Calu3 (cell line): ENCODE results near the gene SENP8. TPM values are rescaled to one million over a fixed set of nuclear protein-coding genes. Genes with fewer than 3 reads are reported as not detected.

ENCODE experiments used
- BruUV-seq: library from RNA; stranded (reverse); fragments of 400-500 nt; replicated peaks from 2 replicates; lab custom pipeline; 2021; lab: Mats Ljungman, UMichigan
- CTCF ChIA-PET: fragments of 300-600 bp; sonication (Branson Sonifier 250); formaldehyde crosslinking; loops from one replicate; lab custom pipeline; 2022; ENCODE audit warnings: antibody characterized with exemption; lab: Charles Lee
- DNase-seq: peaks from one replicate; pipeline ENCODE4 v3.0.0; 2022
- H3K27ac Mint-ChIP-seq: one replicate; pipeline ENCODE4 v1.8.0; 2022; ENCODE audit warnings: mixed read lengths; ENCODE audit not compliant: unreplicated experiment
- H3K27me3 Mint-ChIP-seq: one replicate; pipeline ENCODE4 v1.8.0; 2022; ENCODE audit warnings: mixed read lengths; ENCODE audit not compliant: unreplicated experiment
- H3K36me3 Mint-ChIP-seq: one replicate; pipeline ENCODE4 v1.8.0; 2022; ENCODE audit warnings: mild to moderate bottlenecking, moderate library complexity, mixed read lengths; ENCODE audit not compliant: insufficient read depth, unreplicated experiment
- H3K4me1 Mint-ChIP-seq: one replicate; pipeline ENCODE4 v1.8.0; 2022; ENCODE audit warnings: mild to moderate bottlenecking, low read depth, mixed read lengths; ENCODE audit not compliant: unreplicated experiment
- H3K4me3 Mint-ChIP-seq: one replicate; pipeline ENCODE4 v1.8.0; 2022; ENCODE audit warnings: mild to moderate bottlenecking, low read depth, moderate library complexity, mixed read lengths; ENCODE audit not compliant: unreplicated experiment
- H3K9me3 Mint-ChIP-seq: one replicate; pipeline ENCODE4 v1.8.0; 2022; ENCODE audit warnings: low read depth, mixed read lengths; ENCODE audit not compliant: unreplicated experiment
- intact Hi-C: fragments of 100-400 bp; cut with micrococcal nuclease; formaldehyde crosslinking; loops from one replicate; pipeline ENCODE4 v1.10.0; 2022; ENCODE audit not compliant: unreplicated experiment
- total RNA-seq: library from RNA; stranded (reverse); gene quantifications from 2 replicates; pipeline ENCODE4 v1.2.3, GENCODE V29; 2022
- TF ChIP-seq, protein P1 (sequence below): fragments of 200-600 bp; IDR thresholded peaks from one replicate; pipeline ENCODE4 v1.8.0; 2022; ENCODE audit warnings: antibody characterized with exemption; ENCODE audit not compliant: unreplicated experiment

SENP8 gene
- total RNA-seq, 1 experiment from 2014 or later, result 3.6 TPM

DNA sequence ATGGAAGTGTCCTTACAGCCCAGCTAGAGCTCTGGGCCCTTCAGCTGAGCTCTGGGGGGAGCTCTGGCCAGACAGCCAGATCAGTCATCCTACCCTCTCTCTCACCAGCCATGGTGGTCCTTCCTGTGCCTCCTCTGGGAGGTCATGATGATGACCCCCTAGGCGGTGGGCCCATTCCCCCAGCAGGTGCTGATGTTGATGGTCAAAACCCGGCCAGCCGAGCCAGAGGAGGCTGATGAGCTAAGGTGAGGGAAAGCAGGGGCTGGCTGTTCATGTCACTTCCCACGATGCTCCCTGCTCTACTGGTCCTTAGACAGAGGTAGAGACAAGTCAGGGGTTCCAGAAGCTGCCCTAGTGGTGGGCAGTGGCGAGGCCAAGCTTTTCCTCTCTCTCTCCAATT is 44.4 kb downstream of the SENP8 start:
- intact Hi-C loops, result no loop called here
- no TSS peak for BruUV-seq
- Mint-ChIP-seq H3K9me3 (no peaks in the 10 kb centered on the region), H3K4me1 (no peaks in the 10 kb centered on the region), H3K27me3 (no peaks in the 10 kb centered on the region), H3K36me3 (peaks cover 4% of the 10 kb centered on the region), H3K4me3 (no peak overlapping the region), H3K27ac (no peak overlapping the region)
- DNase-seq, result no peak
- TF ChIP-seq, protein P1, sequence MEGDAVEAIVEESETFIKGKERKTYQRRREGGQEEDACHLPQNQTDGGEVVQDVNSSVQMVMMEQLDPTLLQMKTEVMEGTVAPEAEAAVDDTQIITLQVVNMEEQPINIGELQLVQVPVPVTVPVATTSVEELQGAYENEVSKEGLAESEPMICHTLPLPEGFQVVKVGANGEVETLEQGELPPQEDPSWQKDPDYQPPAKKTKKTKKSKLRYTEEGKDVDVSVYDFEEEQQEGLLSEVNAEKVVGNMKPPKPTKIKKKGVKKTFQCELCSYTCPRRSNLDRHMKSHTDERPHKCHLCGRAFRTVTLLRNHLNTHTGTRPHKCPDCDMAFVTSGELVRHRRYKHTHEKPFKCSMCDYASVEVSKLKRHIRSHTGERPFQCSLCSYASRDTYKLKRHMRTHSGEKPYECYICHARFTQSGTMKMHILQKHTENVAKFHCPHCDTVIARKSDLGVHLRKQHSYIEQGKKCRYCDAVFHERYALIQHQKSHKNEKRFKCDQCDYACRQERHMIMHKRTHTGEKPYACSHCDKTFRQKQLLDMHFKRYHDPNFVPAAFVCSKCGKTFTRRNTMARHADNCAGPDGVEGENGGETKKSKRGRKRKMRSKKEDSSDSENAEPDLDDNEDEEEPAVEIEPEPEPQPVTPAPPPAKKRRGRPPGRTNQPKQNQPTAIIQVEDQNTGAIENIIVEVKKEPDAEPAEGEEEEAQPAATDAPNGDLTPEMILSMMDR, result no peak
- CTCF ChIA-PET, result interaction anchor here (0.7 kb wide), 1 partner anchor 419 kb away, joined by 3 read pairs; no protein-coding TSS in a partner anchor

DNA sequence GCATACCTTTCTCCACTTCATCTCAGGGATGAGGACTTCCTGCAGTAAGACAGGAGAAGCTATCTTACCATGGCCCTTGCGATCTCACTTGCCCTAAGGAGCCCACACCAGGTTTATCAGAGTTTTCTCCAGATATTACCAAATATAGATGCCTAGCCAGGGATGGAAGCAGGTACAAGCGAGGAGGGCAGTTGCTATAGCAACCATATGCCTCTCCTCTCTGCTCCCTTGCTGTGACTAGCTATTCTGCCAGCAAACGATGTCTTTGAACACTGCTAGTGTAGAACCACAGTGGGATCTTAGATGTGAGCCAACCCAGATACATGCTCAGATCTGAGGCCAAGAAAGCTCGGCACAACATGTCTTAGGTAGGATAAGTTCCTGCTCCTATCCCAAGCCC is 45.5 kb downstream of the SENP8 start:
- CTCF ChIA-PET, result no interaction called here

DNA sequence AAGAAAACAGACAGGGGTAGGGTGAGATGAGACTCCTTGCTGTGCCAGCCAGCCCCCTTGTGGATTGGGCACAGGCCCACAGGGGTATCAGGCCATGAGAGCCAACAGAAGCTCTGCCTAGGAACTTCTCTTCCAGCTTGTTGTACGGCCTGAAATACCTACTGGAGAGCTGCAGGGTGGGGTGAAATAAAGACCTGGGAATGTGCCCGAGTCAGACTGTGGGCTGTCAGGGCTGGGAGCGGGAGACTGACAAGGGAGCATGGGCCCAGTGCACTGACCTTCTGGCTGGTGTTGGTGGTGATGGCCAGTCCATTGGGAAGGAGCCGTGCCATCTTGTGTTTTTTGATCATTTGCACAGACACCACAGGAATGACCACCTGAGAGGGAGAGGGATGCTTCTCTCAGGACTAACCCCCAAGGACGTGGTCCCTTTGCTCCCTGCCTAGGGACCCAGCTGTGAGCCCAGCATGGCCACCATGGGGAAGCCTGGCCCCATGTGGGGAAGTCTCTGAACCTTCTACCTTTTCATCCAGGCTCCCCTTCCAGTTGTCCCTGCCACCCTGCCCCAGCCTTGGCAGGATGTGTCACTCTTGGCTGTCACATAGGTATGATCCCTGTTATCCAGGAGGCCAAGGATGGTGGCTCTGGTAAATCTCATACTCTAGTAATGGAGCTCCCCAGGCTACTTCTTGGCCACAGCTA is 48.7 kb downstream of the SENP8 start:
- H3K27ac Mint-ChIP-seq, result no peak overlapping the region
- H3K9me3 Mint-ChIP-seq, result no peaks in the 10 kb centered on the region
- H3K36me3 Mint-ChIP-seq, result peaks cover 10% of the 10 kb centered on the region
- DNase-seq, result no peak
- no peak overlapping the region for H3K4me3 Mint-ChIP-seq
- peaks cover 8% of the 10 kb centered on the region for H3K4me1 Mint-ChIP-seq
- BruUV-seq, result no TSS peak
- H3K27me3 Mint-ChIP-seq, result no peaks in the 10 kb centered on the region
- CTCF ChIA-PET, result interaction anchor here (0.5 to 2.1 kb wide), 3 partner anchors 10 to 45 kb away, joined by 3 to 5 read pairs (median 3); partner anchors contain the start of gene GRAMD2A
- TF ChIP-seq, protein P1, result no peak
- intact Hi-C loops, result no loop called here

More for the DNA sequence above, 45.5 kb downstream of the SENP8 start:
- Mint-ChIP-seq H3K27ac (no peak overlapping the region), H3K4me3 (no peak overlapping the region), H3K4me1 (peaks cover 8% of the 10 kb centered on the region), H3K27me3 (no peaks in the 10 kb centered on the region), H3K9me3 (no peaks in the 10 kb centered on the region), H3K36me3 (peaks cover 10% of the 10 kb centered on the region)
- DNase-seq, result no peak
- TF ChIP-seq, protein P1, result no peak
- intact Hi-C loops, result no loop called here
- BruUV-seq, result no TSS peak

DNA sequence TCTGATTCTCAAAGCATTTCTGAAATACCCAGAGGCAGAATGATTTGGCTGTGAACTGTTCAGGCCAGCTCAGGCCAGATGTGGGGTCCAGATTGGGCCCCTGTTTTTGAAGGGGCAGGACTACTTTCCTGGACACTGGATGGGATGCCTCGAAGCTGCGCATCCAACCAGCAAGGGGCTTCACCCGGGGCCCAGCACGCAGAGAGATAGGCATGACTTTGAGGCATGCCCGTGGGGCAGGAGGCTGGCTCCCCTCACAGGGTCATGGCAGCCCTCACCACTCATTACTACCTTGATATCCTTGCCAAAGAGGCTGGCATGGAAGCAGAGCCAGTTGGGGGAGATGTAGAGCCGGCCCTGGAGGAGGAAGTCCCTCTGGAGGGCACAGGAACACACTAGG is 49.2 kb downstream of the SENP8 start:
- Mint-ChIP-seq H3K27me3 (no peaks in the 10 kb centered on the region), H3K36me3 (peaks cover 10% of the 10 kb centered on the region), H3K4me1 (peaks cover 8% of the 10 kb centered on the region), H3K27ac (no peak overlapping the region), H3K4me3 (no peak overlapping the region), H3K9me3 (no peaks in the 10 kb centered on the region)
- BruUV-seq, result no TSS peak
- intact Hi-C loops, result no loop called here
- no peak for DNase-seq
- CTCF ChIA-PET, result interaction anchor here (1.5 to 2.1 kb wide), 2 partner anchors 9 to 30 kb away, joined by 3 to 5 read pairs; partner anchors contain the start of gene GRAMD2A
- TF ChIP-seq, protein P1, result no peak
